ENCODE data around the gene ZSWIM4.

The ZSWIM4 gene

GRCh38 chr19:13831537-13832467 is 36.6 kb downstream of the ZSWIM4 start:
- no peak overlapping the region for H3K9ac ChIP-seq (ENCODE audit: low read depth, low read length)
- H3K36me3 ChIP-seq (ENCODE audit: insufficient read depth, low read depth, low read length), result peaks cover 40% of the 10 kb centered on the region
- no peaks in the 10 kb centered on the region for H3K9me3 ChIP-seq (ENCODE audit: insufficient read depth, low read depth, low read length)
- no peak overlapping the region for H3K4me3 ChIP-seq (ENCODE audit: low read length)
- peaks cover 3% of the 10 kb centered on the region; the same call in 1 of the 2 replicates for H3K4me1 ChIP-seq (ENCODE audit: insufficient read depth, low read length)
- H3K27me3 ChIP-seq (ENCODE audit: insufficient read depth, low read length), result no peaks in the 10 kb centered on the region
- H3K27ac ChIP-seq (ENCODE audit: low read length), result no peak overlapping the region

- peak overlapping the region; percentile 82 for H3K4me3 ChIP-seq (ENCODE audit: low read length)
Measured at GRCh38 chr19:13833330-13834243, 38.3 kb downstream of the ZSWIM4 start.

DNA sequence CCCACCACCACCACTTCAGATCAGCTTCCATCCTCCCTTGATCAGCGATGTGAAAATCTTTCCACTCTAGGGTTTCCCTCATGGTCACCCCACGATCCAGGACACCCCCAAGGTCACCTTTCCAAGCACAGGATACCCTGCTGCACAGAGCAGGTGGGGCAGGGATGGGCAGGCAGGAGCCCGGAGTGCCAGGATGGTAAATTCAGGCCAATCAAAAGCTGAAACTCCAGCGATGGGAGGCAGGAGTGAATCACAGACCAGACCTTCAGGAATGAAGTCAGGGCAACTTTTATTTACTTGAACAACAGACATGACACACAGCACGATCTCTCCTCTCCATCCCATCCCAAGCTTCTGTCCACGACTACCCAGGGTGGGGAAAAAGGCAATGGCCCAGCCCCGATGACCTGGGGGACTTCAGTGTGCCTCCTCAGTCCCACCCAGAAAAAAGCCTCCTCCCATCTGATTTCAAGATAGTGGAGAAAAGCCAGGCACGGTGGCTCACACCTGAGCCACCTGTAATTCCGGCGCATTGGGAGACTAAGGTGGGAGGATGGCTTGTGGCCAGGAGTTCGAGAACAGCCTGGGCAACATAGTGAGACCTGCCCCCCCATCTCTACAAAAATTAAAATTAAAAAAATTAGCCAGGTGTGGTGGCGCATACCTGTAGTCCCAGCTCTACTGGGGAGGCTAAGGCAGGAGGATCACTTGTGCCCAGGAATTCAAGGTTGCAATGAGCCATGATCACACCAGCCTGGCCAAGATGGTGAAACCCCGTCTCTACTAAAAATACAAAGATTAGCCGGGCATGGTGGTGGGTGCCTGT is 39.2 kb downstream of the ZSWIM4 start:
- H3K4me1 ChIP-seq (ENCODE audit: insufficient read depth, low read length), result peaks cover 7% of the 10 kb centered on the region; the same call in 1 of the 2 replicates
- H3K9me3 ChIP-seq (ENCODE audit: insufficient read depth, low read depth, low read length), result no peaks in the 10 kb centered on the region
- peak overlapping the region; percentile 22; the same call in 1 of the 2 replicates for H3K9ac ChIP-seq (ENCODE audit: low read depth, low read length)
- peaks cover 19% of the 10 kb centered on the region; the same call in 1 of the 2 replicates for H3K36me3 ChIP-seq (ENCODE audit: insufficient read depth, low read depth, low read length)
- H3K4me3 ChIP-seq (ENCODE audit: low read length), result peak overlapping the region; percentile 46; the same call in 1 of the 2 replicates
- H3K27ac ChIP-seq (ENCODE audit: low read length), result no peak overlapping the region
- no peaks in the 10 kb centered on the region for H3K27me3 ChIP-seq (ENCODE audit: insufficient read depth, low read length)

More at GRCh38 chr19:13833330-13834243, 38.3 kb downstream of the ZSWIM4 start:
- Histone ChIP-seq H3K4me1 (ENCODE audit: insufficient read depth, low read length) (peaks cover 3% of the 10 kb centered on the region; the same call in 1 of the 2 replicates), H3K27ac (ENCODE audit: low read length) (peak overlapping the region; percentile 84), H3K9ac (ENCODE audit: low read depth, low read length) (peak overlapping the region; percentile 77), H3K9me3 (ENCODE audit: insufficient read depth, low read depth, low read length) (no peaks in the 10 kb centered on the region), H3K27me3 (ENCODE audit: insufficient read depth, low read length) (no peaks in the 10 kb centered on the region), H3K36me3 (ENCODE audit: insufficient read depth, low read depth, low read length) (peaks cover 24% of the 10 kb centered on the region)

DNA sequence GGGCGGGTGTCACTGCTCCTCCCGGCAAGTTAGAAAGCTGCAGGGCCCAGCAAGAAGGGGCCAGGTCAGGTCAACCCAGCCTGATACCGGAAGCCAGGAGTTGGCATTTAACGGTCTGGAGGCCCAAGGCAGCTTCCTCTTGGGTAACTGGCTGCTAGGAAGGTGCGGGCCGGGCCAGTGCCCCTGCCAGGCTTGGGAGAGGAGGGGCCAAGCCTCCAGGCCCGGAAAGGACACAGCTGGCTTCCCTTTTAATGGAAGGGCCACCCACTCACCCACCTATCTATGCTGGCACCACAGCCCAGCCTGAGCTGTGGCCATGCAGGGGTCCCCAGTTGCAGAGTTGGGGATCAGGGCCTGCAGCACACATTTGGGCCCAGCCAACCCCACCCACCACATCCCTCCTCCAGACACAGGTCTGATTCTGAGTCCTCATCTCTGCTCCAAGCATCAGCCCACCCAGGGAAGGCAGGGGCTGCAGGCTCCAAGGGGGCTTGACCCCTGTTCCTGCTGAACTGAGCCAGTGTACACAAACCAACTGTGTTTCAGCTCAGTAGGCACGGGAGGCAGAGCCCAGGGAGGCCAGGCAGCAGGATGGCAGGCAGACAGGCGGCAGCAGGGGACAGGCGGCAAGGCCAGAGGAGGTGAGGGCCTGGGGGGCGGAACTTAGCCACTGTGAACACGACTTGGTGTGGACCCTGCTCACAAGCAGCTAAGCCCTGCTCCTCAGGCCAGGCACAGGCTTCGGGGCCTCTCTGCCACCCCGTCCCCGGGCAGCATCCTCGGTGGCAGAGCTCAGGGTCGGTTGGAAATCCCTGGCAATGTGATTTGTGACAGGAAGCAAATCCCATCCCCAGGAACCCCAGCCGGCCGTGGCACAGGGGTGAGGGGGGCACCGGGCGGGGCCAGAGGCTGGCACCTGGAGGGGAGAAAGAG is 40.8 kb downstream of the ZSWIM4 start:
- Histone ChIP-seq H3K4me1 (ENCODE audit: insufficient read depth, low read length) (peaks cover 7% of the 10 kb centered on the region; the same call in 1 of the 2 replicates), H3K4me3 (ENCODE audit: low read length) (no peak overlapping the region), H3K9me3 (ENCODE audit: insufficient read depth, low read depth, low read length) (no peaks in the 10 kb centered on the region), H3K27me3 (ENCODE audit: insufficient read depth, low read length) (no peaks in the 10 kb centered on the region), H3K27ac (ENCODE audit: low read length) (no peak overlapping the region), H3K36me3 (ENCODE audit: insufficient read depth, low read depth, low read length) (peaks cover 7% of the 10 kb centered on the region; the same call in 1 of the 2 replicates), H3K9ac (ENCODE audit: low read depth, low read length) (no peak overlapping the region)

DNA sequence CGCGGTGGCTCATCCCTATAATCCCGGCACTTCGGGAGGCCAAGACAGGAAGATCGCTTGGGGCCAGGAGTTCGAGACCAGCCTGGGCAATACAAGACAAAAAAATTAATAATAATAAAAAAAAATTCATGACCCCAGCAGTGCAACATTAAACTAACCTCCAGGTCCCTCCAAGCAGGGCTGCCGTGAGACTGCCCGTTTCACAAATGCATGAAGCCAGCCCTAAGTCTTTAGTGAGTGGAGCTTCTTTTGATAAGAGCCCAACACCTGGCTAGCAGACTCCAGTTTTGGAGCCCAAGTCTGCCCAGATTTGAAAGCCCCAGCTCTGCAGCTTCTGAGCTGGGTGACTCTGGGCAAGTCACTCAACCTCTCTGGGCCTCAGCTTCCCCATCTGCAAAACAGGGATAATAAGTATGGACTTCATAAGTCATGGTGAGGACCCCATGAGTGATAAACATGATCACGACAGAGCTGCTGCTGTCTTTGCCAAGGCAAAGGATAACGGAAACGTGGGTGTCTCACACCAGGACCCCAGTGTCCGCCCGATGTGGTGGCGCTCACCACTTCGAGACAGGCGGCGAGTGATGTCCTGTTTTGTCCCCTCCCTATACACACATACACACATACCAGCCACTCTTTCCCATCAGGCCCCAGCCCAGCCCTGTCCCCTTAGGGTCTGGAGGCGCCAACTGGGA is 43.3 kb downstream of the ZSWIM4 start:
- Histone ChIP-seq H3K27me3 (ENCODE audit: insufficient read depth, low read length) (no peaks in the 10 kb centered on the region; the same call in 1 of the 2 replicates), H3K9me3 (ENCODE audit: insufficient read depth, low read depth, low read length) (no peaks in the 10 kb centered on the region), H3K4me3 (ENCODE audit: low read length) (no peak overlapping the region), H3K4me1 (ENCODE audit: insufficient read depth, low read length) (peaks cover 11% of the 10 kb centered on the region), H3K27ac (ENCODE audit: low read length) (no peak overlapping the region), H3K9ac (ENCODE audit: low read depth, low read length) (no peak overlapping the region), H3K36me3 (ENCODE audit: insufficient read depth, low read depth, low read length) (peaks cover 6% of the 10 kb centered on the region; the same call in 1 of the 2 replicates)

DNA sequence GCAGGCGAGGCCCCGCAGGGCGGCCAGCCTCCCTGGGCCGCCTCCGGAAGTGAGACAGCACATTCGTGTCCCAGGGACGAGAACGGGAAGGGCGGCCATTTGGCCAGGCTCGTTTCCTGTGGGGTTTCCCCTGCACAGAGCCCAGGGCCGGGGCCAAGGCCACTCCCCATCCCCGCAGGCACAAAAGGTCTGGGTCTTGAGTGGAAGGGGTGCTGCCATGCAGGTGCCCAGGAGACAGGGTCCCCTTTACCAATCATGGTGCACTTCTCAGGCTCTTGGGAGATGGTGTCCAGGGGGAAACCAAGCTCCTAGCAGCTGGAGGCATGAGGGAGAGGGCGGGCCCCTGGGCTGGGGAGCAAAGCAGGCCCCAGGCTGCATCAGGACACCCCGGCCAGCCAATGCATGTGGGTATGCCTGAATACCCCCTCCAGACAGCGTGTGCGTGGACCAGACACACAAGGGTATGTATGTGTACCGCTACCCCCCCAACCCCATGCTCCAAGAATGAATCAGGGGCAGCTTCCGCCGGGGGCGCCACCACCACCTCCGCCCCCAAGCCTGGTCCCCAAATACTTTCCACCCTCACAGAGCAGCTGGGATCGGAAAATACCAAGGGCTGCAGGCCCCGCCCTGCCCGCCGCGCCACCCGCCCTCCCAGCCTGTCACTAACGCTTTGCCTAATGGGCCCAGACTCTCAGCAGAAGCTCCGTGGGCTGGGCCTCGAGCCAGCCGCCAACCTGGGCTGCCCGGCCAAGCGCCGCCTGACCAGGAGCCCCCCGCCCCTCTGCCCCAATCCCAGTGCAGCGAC is 44.1 kb downstream of the ZSWIM4 start:
- Histone ChIP-seq H3K4me1 (ENCODE audit: insufficient read depth, low read length) (peaks cover 18% of the 10 kb centered on the region), H3K27ac (ENCODE audit: low read length) (no peak overlapping the region), H3K9me3 (ENCODE audit: insufficient read depth, low read depth, low read length) (no peaks in the 10 kb centered on the region), H3K36me3 (ENCODE audit: insufficient read depth, low read depth, low read length) (peaks cover 6% of the 10 kb centered on the region; the same call in 1 of the 2 replicates), H3K9ac (ENCODE audit: low read depth, low read length) (no peak overlapping the region), H3K4me3 (ENCODE audit: low read length) (no peak overlapping the region), H3K27me3 (ENCODE audit: insufficient read depth, low read length) (no peaks in the 10 kb centered on the region; the same call in 1 of the 2 replicates)

- no peaks in the 10 kb centered on the region for H3K9me3 ChIP-seq (ENCODE audit: insufficient read depth, low read depth, low read length)
- H3K27me3 ChIP-seq (ENCODE audit: insufficient read depth, low read length), result no peaks in the 10 kb centered on the region; the same call in 1 of the 2 replicates
- peaks cover 6% of the 10 kb centered on the region; the same call in 1 of the 2 replicates for H3K36me3 ChIP-seq (ENCODE audit: insufficient read depth, low read depth, low read length)
- H3K9ac ChIP-seq (ENCODE audit: low read depth, low read length), result no peak overlapping the region
- H3K4me1 ChIP-seq (ENCODE audit: insufficient read depth, low read length), result peaks cover 18% of the 10 kb centered on the region
- no peak overlapping the region for H3K4me3 ChIP-seq (ENCODE audit: low read length)
- H3K27ac ChIP-seq (ENCODE audit: low read length), result no peak overlapping the region
Measured at GRCh38 chr19:13839938-13840304, 44.7 kb downstream of the ZSWIM4 start.

DNA sequence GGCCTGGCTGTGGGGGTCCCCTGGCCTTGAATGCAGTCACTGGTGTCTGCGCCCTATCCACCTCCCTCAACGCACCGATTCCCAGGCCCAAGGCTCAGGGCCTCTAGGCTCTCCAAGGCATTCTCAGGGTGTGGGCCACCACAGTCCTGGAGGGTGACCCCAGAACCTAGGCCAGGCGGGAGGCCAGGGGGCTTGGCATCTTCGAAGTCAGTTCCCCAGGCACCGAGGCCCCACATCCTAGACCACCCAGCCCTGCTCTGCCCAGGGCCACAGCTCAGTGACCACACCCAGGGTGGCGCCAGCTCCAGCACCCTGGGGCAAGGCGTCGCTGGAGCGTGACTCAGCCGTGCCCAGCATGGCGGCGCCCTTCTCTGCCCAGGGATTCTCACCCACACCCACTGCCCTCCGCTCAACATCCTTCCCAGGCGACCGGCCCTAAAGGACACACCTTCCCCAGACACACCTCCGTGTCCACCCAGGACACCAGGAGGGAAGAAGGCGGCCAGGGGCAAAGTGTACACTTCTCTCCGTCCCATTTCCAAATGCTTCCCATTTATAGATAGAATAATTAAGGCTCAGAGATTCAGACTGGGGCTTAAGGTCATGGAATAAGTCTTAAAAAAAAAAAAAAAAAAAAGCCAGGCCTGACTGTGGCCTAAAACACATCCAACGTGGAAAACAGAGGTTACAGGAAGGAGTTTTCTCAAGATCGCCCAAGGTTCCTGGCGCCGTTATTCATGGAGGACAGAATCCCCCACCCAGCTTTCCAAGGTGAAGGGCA is 45.3 kb downstream of the ZSWIM4 start:
- no peak overlapping the region for H3K27ac ChIP-seq (ENCODE audit: low read length)
- H3K4me1 ChIP-seq (ENCODE audit: insufficient read depth, low read length), result peaks cover 18% of the 10 kb centered on the region
- H3K27me3 ChIP-seq (ENCODE audit: insufficient read depth, low read length), result no peaks in the 10 kb centered on the region; the same call in 1 of the 2 replicates
- no peaks in the 10 kb centered on the region for H3K9me3 ChIP-seq (ENCODE audit: insufficient read depth, low read depth, low read length)
- no peak overlapping the region for H3K4me3 ChIP-seq (ENCODE audit: low read length)
- H3K9ac ChIP-seq (ENCODE audit: low read depth, low read length), result no peak overlapping the region; the same call in 1 of the 2 replicates
- H3K36me3 ChIP-seq (ENCODE audit: insufficient read depth, low read depth, low read length), result peaks cover 6% of the 10 kb centered on the region; the same call in 1 of the 2 replicates
